ENCODE measurements around the gene C10orf62.

The C10orf62 gene

DNA sequence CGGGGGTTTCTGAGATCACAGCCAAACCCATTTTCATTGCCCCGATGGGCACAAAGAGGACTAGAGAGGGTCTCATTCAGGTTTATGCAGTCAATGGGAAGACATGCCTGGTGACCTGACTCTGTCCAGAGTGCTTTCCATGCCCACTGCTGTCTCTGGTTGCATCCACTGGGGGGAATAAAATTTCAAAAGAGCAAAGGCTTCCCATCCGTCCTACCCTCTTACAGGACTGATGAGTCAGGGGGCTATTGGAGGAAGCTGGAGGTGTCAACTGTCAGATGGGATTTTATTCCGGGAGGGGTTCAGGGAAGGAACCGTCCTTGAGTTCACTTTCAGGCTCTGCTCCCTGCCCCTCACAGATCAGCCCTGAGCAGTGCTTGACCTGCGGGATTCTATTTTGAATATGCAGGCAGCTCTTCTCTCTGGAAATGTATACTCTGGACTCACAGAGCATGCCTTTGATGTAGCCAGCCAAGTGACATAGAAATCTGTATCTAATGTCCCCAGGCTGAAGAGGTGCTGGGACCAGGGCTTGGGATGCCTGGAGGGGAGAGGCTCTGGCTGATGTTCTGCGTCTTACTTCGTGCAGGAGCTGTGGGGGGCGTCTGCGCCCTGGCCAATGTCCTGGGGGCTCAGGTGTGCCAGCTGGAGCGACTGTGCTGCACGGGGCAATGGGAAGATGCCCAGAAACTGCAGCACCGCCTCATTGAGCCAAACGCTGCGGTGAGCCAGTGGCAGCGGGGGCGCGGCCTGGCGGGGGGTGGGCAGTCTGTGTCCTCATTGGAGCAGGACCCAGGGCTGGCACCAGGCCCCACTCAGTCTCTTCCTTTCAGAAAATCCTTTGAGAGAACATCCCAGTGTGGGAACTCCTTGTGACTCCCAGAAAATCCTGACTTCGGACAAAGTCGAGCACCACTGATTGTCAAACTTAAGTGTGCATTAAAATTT lies 12.0 kb downstream of the C10orf62 start:
- Histone ChIP-seq H3K27me3 (ENCODE audit: control insufficient read depth in 1 of 2, insufficient read depth in 2 of 2, low read length in 2 of 2) (no peaks in the 10 kb centered on the region), H3K4me3 (ENCODE audit: low read length in 2 of 2) (no peak overlapping the region), H3K9me3 (ENCODE audit: control insufficient read depth in 2 of 2, low read length in 2 of 2) (no peaks in the 10 kb centered on the region), H3K4me1 (ENCODE audit: control insufficient read depth, insufficient read depth, low read length) (peaks cover 3% of the 10 kb centered on the region), H3K27ac (ENCODE audit: low read length) (no peak overlapping the region), H3K9ac (ENCODE audit: low read length in 2 of 2) (no peak overlapping the region), H3K36me3 (ENCODE audit: control insufficient read depth in 2 of 2, insufficient read depth in 2 of 2, low read length in 2 of 2) (no peaks in the 10 kb centered on the region)

DNA sequence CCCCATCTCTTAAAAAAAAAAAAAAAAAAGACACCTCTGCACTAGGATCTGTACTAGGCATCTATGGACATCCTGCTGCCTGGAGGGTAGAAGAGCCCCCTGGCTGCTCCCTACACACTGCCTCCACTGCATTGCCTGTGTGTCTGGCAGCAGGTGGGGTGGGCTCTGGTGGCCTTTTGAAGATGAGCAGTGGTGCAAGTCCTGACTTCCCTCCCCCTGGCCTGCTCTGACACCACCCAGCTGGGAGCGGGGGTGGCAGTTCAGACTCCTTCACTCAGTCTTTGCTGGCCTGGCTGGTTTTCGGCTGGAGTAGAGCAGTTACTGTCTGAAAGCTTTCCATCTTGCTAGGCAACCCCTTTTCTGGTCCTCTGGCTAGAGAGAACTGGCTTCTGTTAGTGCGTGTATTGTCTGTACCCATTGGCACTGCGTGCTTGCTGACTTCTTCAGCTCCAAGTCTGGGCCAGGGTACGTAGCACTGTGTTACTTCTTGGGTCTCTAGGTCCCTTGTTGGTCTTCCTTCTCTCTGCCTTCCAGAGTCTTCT lies 17.6 kb downstream of the C10orf62 start:
- Histone ChIP-seq H3K36me3 (ENCODE audit: control insufficient read depth in 2 of 2, insufficient read depth in 2 of 2, low read length in 2 of 2) (no peaks in the 10 kb centered on the region), H3K9me3 (ENCODE audit: control insufficient read depth in 2 of 2, low read length in 2 of 2) (no peaks in the 10 kb centered on the region), H3K9ac (ENCODE audit: low read length in 2 of 2) (no peak overlapping the region), H3K4me1 (ENCODE audit: control insufficient read depth, insufficient read depth, low read length) (no peaks in the 10 kb centered on the region), H3K27me3 (ENCODE audit: control insufficient read depth in 1 of 2, insufficient read depth in 2 of 2, low read length in 2 of 2) (no peaks in the 10 kb centered on the region), H3K27ac (ENCODE audit: low read length) (no peak overlapping the region), H3K4me3 (ENCODE audit: low read length in 2 of 2) (no peak overlapping the region)

DNA sequence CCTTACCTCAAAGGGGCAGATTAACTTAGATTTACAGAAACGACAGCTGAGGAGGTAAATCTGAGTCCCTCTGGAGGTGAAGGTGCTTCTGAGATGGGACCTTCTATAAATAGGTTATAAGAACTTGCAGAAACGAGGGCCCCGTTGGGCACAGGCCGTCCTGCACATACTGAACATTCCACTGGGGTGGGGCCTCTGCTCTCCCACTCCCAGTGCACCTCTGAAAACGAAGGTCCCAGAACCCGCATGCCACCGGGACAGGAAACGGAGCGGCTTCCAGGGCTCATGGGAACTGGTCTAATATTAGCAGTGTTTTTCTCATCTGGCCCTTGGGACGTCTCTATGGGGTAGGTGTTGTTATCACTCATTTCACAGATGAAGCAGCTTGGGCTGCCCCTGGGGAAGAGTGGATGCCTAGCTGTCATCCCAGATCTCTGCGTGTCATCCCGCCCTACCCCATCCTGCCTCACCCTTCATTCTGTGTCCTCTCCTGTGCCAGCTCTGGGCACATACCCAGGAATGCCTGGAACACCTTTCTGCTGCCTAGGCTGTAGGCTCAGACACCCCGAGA lies 19.6 kb downstream of the C10orf62 start:
- no peaks in the 10 kb centered on the region for H3K4me1 ChIP-seq (ENCODE audit: control insufficient read depth, insufficient read depth, low read length)
- no peak overlapping the region for H3K27ac ChIP-seq (ENCODE audit: low read length)
- H3K9me3 ChIP-seq (ENCODE audit: control insufficient read depth in 2 of 2, low read length in 2 of 2), result no peaks in the 10 kb centered on the region
- no peaks in the 10 kb centered on the region for H3K27me3 ChIP-seq (ENCODE audit: control insufficient read depth in 1 of 2, insufficient read depth in 2 of 2, low read length in 2 of 2)
- H3K36me3 ChIP-seq (ENCODE audit: control insufficient read depth in 2 of 2, insufficient read depth in 2 of 2, low read length in 2 of 2), result no peaks in the 10 kb centered on the region
- no peak overlapping the region for H3K4me3 ChIP-seq (ENCODE audit: low read length in 2 of 2)
- no peak overlapping the region for H3K9ac ChIP-seq (ENCODE audit: low read length in 2 of 2)

DNA sequence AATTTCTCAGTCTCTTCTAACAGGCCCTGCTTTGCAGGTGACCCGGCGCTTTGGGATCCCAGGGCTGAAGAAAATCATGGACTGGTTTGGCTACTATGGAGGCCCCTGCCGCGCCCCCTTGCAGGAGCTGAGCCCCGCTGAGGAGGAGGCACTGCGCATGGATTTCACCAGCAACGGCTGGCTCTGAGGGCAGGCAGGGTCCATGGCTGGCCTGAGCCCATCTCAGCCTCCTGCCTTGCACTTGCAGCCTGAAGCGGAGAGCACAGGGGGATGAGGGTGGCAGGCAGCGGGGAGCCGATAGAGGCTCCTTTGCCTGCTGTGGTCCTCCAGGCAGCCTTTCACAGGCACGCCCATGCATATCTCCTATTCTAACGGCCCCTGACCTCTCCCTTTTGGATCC lies 22.0 kb downstream of the C10orf62 start:
- H3K36me3 ChIP-seq (ENCODE audit: control insufficient read depth in 2 of 2, insufficient read depth in 2 of 2, low read length in 2 of 2), result peaks cover 0 to 6% of the 10 kb centered on the region in 2 donors
- no peaks in the 10 kb centered on the region for H3K27me3 ChIP-seq (ENCODE audit: control insufficient read depth in 1 of 2, insufficient read depth in 2 of 2, low read length in 2 of 2)
- H3K4me1 ChIP-seq (ENCODE audit: control insufficient read depth, insufficient read depth, low read length), result no peaks in the 10 kb centered on the region
- no peaks in the 10 kb centered on the region for H3K9me3 ChIP-seq (ENCODE audit: control insufficient read depth in 2 of 2, low read length in 2 of 2)
- no peak overlapping the region for H3K4me3 ChIP-seq (ENCODE audit: low read length in 2 of 2)
- H3K9ac ChIP-seq (ENCODE audit: low read length in 2 of 2), result no peak overlapping the region
- H3K27ac ChIP-seq (ENCODE audit: low read length), result no peak overlapping the region

DNA sequence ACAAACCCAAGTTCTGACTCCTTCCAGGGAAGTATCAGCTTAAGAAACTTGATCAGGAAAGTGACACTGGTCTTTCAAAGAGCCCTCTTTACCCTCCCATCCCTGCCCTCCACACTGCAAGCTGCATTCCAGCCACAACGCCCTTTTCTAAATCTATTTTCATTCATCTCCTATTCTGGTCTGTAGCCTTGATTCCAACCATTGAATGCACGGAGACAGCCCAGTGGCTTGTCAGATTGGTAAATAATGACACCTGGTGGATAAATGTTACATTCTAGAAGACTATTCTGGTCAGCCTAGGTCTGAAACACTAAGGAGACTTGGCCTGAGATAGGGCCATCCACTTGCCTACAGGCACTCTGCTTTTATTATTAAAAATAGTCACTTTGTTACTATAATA lies 22.9 kb downstream of the C10orf62 start:
- no peaks in the 10 kb centered on the region for H3K4me1 ChIP-seq (ENCODE audit: control insufficient read depth, insufficient read depth, low read length)
- H3K9me3 ChIP-seq (ENCODE audit: control insufficient read depth in 2 of 2, low read length in 2 of 2), result no peaks in the 10 kb centered on the region
- H3K27ac ChIP-seq (ENCODE audit: low read length), result no peak overlapping the region
- H3K27me3 ChIP-seq (ENCODE audit: control insufficient read depth in 1 of 2, insufficient read depth in 2 of 2, low read length in 2 of 2), result no peaks in the 10 kb centered on the region
- H3K9ac ChIP-seq (ENCODE audit: low read length in 2 of 2), result no peak overlapping the region
- no peak overlapping the region for H3K4me3 ChIP-seq (ENCODE audit: low read length in 2 of 2)
- peaks cover 0 to 6% of the 10 kb centered on the region in 2 donors for H3K36me3 ChIP-seq (ENCODE audit: control insufficient read depth in 2 of 2, insufficient read depth in 2 of 2, low read length in 2 of 2)

DNA sequence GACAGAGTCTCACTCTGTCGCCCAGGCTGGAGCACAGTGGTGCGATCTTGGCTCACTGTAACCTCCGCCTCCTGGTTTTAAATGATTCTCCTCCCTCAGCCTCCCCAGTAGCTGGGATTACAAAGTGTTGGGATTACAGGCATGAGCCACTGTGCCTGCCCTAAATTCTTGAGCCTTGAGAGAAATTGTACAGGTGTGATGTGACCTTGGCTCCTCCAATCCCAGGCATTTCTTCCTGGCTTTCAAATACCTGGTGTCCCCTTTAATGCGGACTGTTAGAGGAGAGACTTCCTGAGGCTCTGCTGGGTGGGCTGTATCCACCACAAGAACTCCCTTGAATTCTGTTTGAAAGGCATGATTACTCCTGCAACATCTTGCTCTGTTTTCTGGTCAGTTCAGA lies 28.8 kb downstream of the C10orf62 start:
- no peak overlapping the region for H3K4me3 ChIP-seq (ENCODE audit: low read length in 2 of 2)
- no peaks in the 10 kb centered on the region for H3K9me3 ChIP-seq (ENCODE audit: control insufficient read depth in 2 of 2, low read length in 2 of 2)
- peaks cover 0 to 6% of the 10 kb centered on the region in 2 donors for H3K36me3 ChIP-seq (ENCODE audit: control insufficient read depth in 2 of 2, insufficient read depth in 2 of 2, low read length in 2 of 2)
- H3K4me1 ChIP-seq (ENCODE audit: control insufficient read depth, insufficient read depth, low read length), result no peaks in the 10 kb centered on the region
- H3K9ac ChIP-seq (ENCODE audit: low read length in 2 of 2), result no peak overlapping the region
- H3K27ac ChIP-seq (ENCODE audit: low read length), result no peak overlapping the region
- H3K27me3 ChIP-seq (ENCODE audit: control insufficient read depth in 1 of 2, insufficient read depth in 2 of 2, low read length in 2 of 2), result no peaks in the 10 kb centered on the region

DNA sequence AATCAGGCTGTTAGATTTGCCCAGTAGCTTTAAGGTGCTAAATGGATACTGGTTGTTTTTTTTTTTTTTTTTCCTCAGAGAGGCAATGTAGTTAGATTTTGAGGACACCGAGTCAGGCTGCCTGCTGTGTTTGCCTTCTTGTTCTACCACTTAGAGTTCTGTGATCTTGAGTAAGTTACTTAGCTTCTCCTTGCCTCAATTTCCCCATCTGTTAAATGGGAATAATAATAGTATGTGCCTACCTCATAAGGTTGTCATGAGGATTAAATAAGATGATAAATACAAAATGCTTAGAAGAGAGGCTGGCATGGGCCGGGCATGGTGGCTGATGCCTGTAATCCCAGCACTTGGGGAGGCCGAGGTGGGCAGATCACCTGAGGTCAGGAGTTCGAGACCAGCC lies 29.2 kb downstream of the C10orf62 start:
- no peaks in the 10 kb centered on the region for H3K9me3 ChIP-seq (ENCODE audit: control insufficient read depth in 2 of 2, low read length in 2 of 2)
- H3K27me3 ChIP-seq (ENCODE audit: control insufficient read depth in 1 of 2, insufficient read depth in 2 of 2, low read length in 2 of 2), result no peaks in the 10 kb centered on the region
- no peaks in the 10 kb centered on the region for H3K4me1 ChIP-seq (ENCODE audit: control insufficient read depth, insufficient read depth, low read length)
- H3K27ac ChIP-seq (ENCODE audit: low read length), result no peak overlapping the region
- peaks cover 0 to 6% of the 10 kb centered on the region in 2 donors for H3K36me3 ChIP-seq (ENCODE audit: control insufficient read depth in 2 of 2, insufficient read depth in 2 of 2, low read length in 2 of 2)
- H3K4me3 ChIP-seq (ENCODE audit: low read length in 2 of 2), result no peak overlapping the region
- H3K9ac ChIP-seq (ENCODE audit: low read length in 2 of 2), result no peak overlapping the region

DNA sequence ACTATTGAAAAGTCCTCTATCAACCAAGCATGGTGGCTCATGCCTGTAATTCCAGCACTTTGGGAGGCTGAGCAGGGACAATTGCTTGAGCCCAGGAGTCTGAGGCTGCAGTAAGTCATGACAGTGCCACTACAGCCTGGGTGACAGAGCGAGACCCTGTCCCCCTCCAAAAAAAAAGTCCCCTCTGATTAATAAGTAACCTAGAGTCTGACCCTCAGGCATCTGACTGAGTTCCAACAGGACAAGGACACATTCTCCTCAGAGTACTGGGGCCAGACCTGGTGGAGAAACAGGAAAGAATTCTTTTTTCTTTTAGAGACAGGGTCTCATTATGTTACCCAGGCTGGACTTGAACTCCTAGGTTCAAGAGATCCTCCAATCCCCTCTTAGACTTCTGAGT lies 33.8 kb downstream of the C10orf62 start:
- Histone ChIP-seq H3K4me1 (ENCODE audit: control insufficient read depth, insufficient read depth, low read length) (no peaks in the 10 kb centered on the region), H3K9me3 (ENCODE audit: control insufficient read depth in 2 of 2, low read length in 2 of 2) (no peaks in the 10 kb centered on the region), H3K4me3 (ENCODE audit: low read length in 2 of 2) (no peak overlapping the region), H3K9ac (ENCODE audit: low read length in 2 of 2) (no peak overlapping the region), H3K27ac (ENCODE audit: low read length) (no peak overlapping the region), H3K27me3 (ENCODE audit: control insufficient read depth in 1 of 2, insufficient read depth in 2 of 2, low read length in 2 of 2) (no peaks in the 10 kb centered on the region), H3K36me3 (ENCODE audit: control insufficient read depth in 2 of 2, insufficient read depth in 2 of 2, low read length in 2 of 2) (no peaks in the 10 kb centered on the region)

DNA sequence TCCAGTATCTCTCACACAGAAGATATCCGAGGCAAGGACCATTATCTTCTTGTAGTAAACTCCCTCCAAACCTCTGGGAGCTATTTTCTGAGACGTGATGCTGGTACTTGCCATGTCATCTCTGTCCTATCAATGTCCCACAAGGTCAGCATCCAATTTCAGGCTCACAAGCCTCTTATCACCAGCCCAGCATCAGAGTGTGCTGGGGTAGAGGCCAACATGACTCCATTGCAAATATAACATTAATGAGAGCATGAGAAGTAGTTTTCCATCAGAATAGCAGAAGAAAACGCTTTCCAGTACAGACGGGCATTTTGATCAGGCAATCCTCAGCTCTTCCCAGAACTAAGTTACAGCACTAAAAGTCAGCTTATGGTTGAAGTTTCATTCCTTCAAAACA lies 38.2 kb downstream of the C10orf62 start:
- Histone ChIP-seq H3K9me3 (ENCODE audit: control insufficient read depth in 2 of 2, low read length in 2 of 2) (no peaks in the 10 kb centered on the region), H3K27me3 (ENCODE audit: control insufficient read depth in 1 of 2, insufficient read depth in 2 of 2, low read length in 2 of 2) (no peaks in the 10 kb centered on the region), H3K36me3 (ENCODE audit: control insufficient read depth in 2 of 2, insufficient read depth in 2 of 2, low read length in 2 of 2) (no peaks in the 10 kb centered on the region), H3K9ac (ENCODE audit: low read length in 2 of 2) (no peak overlapping the region), H3K4me3 (ENCODE audit: low read length in 2 of 2) (no peak overlapping the region), H3K4me1 (ENCODE audit: control insufficient read depth, insufficient read depth, low read length) (peaks cover 3% of the 10 kb centered on the region), H3K27ac (ENCODE audit: low read length) (no peak overlapping the region)

DNA sequence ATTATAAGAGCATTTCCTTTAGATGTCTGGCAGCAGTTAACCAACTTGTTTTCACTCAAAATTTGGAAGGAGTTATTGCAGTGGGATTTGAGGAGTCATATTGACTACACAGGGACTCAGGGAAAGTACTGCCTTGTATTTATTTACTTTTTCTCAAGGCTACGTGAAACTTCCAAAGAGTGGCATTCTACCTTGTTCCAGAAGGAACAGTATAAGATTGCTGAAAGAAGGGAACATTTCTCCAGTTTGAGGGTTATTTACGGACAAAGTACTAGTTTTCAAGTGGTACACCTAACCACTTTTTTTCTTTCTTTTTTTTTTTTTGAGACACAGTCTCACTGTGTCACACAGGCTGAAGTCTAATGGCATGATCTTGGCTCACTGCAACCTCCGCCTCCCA lies 38.7 kb downstream of the C10orf62 start:
- Histone ChIP-seq H3K9me3 (ENCODE audit: control insufficient read depth in 2 of 2, low read length in 2 of 2) (no peaks in the 10 kb centered on the region), H3K36me3 (ENCODE audit: control insufficient read depth in 2 of 2, insufficient read depth in 2 of 2, low read length in 2 of 2) (no peaks in the 10 kb centered on the region), H3K27me3 (ENCODE audit: control insufficient read depth in 1 of 2, insufficient read depth in 2 of 2, low read length in 2 of 2) (no peaks in the 10 kb centered on the region), H3K27ac (ENCODE audit: low read length) (no peak overlapping the region), H3K4me3 (ENCODE audit: low read length in 2 of 2) (no peak overlapping the region), H3K9ac (ENCODE audit: low read length in 2 of 2) (no peak overlapping the region), H3K4me1 (ENCODE audit: control insufficient read depth, insufficient read depth, low read length) (peaks cover 6% of the 10 kb centered on the region)

DNA sequence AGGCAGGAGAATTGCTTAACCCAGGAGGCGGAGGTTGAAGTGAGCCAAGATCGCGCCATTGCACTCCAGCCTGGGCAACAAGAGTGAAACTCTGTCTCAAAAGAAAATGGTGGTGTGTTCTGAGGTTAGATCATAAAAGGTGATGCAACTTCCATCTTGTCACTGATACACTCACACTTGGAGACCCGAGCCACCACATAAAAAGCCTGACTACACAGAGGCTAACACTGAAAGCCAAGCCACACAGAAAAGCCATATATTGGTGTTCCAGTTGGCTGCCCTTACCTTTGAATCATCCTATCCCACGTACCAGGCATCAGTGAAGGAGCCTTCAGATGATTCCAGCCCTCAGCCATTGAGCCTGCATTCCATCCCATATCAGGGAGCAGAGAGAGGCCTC lies 39.8 kb downstream of the C10orf62 start:
- no peak overlapping the region for H3K9ac ChIP-seq (ENCODE audit: low read length in 2 of 2)
- no peaks in the 10 kb centered on the region for H3K36me3 ChIP-seq (ENCODE audit: control insufficient read depth in 2 of 2, insufficient read depth in 2 of 2, low read length in 2 of 2)
- no peak overlapping the region for H3K4me3 ChIP-seq (ENCODE audit: low read length in 2 of 2)
- no peaks in the 10 kb centered on the region for H3K27me3 ChIP-seq (ENCODE audit: control insufficient read depth in 1 of 2, insufficient read depth in 2 of 2, low read length in 2 of 2)
- no peak overlapping the region for H3K27ac ChIP-seq (ENCODE audit: low read length)
- peaks cover 6% of the 10 kb centered on the region for H3K4me1 ChIP-seq (ENCODE audit: control insufficient read depth, insufficient read depth, low read length)
- no peaks in the 10 kb centered on the region for H3K9me3 ChIP-seq (ENCODE audit: control insufficient read depth in 2 of 2, low read length in 2 of 2)

All from stomach smooth muscle (tissue), 2 donors.